Measurements from ENCODE around the gene SPEM2. TPM values are rescaled to one million over a fixed set of nuclear protein-coding genes. Genes with fewer than 3 reads are reported as not detected.
A peak's percentile ranks its signal among the peaks of the same experiment; 100 is the strongest.

The SPEM2 gene
- total and polyA plus RNA-seq, 2 of the 8 experiments (the other 6 are each of a cell fraction or from before 2014, with no cell fraction given): 0.03 TPM; not detected in 1

DNA sequence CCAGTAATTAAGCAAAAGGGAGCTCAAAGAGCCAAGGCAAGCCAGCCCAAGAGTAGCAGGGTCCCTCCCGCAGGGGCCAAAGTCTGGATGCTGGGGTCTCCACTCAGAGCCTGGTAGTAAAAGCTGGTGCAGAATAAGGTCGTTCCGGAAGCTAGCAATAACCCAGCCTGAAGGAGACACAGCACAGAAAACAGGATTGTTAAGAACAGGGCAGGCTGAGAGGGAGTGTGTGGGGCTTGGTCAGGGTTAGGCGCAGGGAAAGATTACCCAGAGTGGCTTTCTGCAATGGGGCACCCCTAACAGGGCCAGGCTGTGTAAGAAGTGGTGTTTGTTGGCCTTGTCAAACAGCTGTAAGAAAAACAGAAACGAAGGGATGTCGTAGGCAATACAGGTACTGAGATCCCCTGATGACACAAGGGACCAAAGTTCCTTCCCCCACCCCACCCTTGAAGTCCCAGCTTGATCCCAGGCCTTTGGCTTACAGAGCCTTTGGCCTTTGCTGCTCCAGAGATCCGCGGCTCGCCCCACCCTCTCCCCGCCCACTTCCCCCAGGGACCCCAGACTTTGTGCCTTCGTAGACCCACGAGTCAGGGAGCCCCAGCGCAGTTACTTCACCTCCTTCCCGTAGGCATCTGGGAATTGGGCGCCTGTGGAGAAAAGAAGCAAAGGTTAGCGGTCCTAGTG, 22.2 kb upstream of the SPEM2 start:
- H2BK5ac ChIP-seq (ENCODE audit: low read depth, low read length): peak overlapping the region; percentile 76
- H2BK20ac ChIP-seq (ENCODE audit: low read length): no peak overlapping the region
- DNase-seq (ENCODE audit: low read depth in 1 of 2, low spot score in 2 of 2) (peak in 1 of 2 experiments; percentile 76), FAIRE-seq (peak; percentile 73)
- no peaks in the 10 kb centered on the region for H3K36me3 ChIP-seq (ENCODE audit: control insufficient read depth in 2 of 4, insufficient read depth in 4 of 4, low read length in 3 of 4)
- POLR2A ChIA-PET (ENCODE audit: partially characterized antibody): interaction anchor here (0.6 to 8.2 kb wide), 16 partner anchors 8 to 204 kb away, joined by 3 to 66 read pairs (median 6); partner anchors contain the start of genes FGF11, PHF23, PLSCR3 and POLR2A
- no peak overlapping the region for H4K91ac ChIP-seq (replicated peaks; ENCODE audit: insufficient read length, low read length)
- no peak overlapping the region for H2AFZ ChIP-seq (ENCODE audit: low read length)
- peak overlapping the region; percentile 60 for H4K5ac ChIP-seq (ENCODE audit: insufficient read length, low read depth, low read length)
- peak overlapping the region; percentile 67 to 94 (median 74) for H3K4me3 ChIP-seq (ENCODE audit: extremely low read depth in 1 of 4, insufficient read depth in 2 of 4, low read depth in 3 of 4, low read length in 4 of 4)
- peaks cover 13% of the 10 kb centered on the region; the same call in 1 of the 2 replicates for H3K23me2 ChIP-seq (ENCODE audit: low read depth, low read length)
- peak overlapping the region; percentile 32; the same call in 1 of the 2 replicates for H3K18ac ChIP-seq (ENCODE audit: extremely low read depth, low read length)
- H2BK12ac ChIP-seq (ENCODE audit: low read depth, low read length): no peak overlapping the region
- H3K9me3 ChIP-seq (ENCODE audit: insufficient read depth in 2 of 2, low read depth in 1 of 2, low read length in 1 of 2): no peaks in the 10 kb centered on the region
- H3K9ac ChIP-seq (replicated peaks in 1 of 4; ENCODE audit: extremely low read depth in 1 of 4, low read depth in 3 of 4, low read length in 3 of 4): peak overlapping the region in 2 of 4 experiments; percentile 25 to 61; a peak in 3 of 7 replicates
- H3K4ac ChIP-seq (replicated peaks; ENCODE audit: insufficient read length, low read depth, low read length): peak overlapping the region; percentile 5
- H3K27me3 ChIP-seq (replicated peaks in 1 of 4; ENCODE audit: control insufficient read depth in 3 of 4, extremely low read depth in 1 of 4, insufficient read depth in 3 of 4, low read length in 3 of 4): no peaks in the 10 kb centered on the region; a peak in 1 of 7 replicates
- H3K27ac ChIP-seq (ENCODE audit: low read depth, low read length): no peak overlapping the region
- H4K8ac ChIP-seq (ENCODE audit: extremely low read depth, insufficient read depth, low read length): no peak overlapping the region
- H2BK15ac ChIP-seq (ENCODE audit: low read length): no peak overlapping the region
- peaks cover 0 to 13% (median 9%) of the 10 kb centered on the region in 4 experiments; a peak in 5 of 7 replicates for H3K4me1 ChIP-seq (replicated peaks in 1 of 4; ENCODE audit: control insufficient read depth in 3 of 4, insufficient read depth in 4 of 4, low read length in 3 of 4)
- H3K56ac ChIP-seq (replicated peaks; ENCODE audit: insufficient read length, low read depth, low read length): no peak overlapping the region
- TF ChIP-seq SAP30 (IDR thresholded peaks at IDR 0.05; ENCODE audit: insufficient read depth, insufficient replicate concordance, low read length) (no peak), KDM4A (IDR thresholded peaks at IDR 0.05; ENCODE audit: low read depth, low read length, severe bottlenecking) (peak; percentile 2), KDM1A (IDR thresholded peaks at IDR 0.05; ENCODE audit: borderline replicate concordance, low read length) (no peak)
- TF ChIP-seq, protein P1, sequence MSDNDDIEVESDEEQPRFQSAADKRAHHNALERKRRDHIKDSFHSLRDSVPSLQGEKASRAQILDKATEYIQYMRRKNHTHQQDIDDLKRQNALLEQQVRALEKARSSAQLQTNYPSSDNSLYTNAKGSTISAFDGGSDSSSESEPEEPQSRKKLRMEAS (IDR thresholded peaks at IDR 0.05): 0 out of 2 replicates have a peak, but pooled peaks have one; percentile 1
- peaks cover 0 to 8% of the 10 kb centered on the region in 2 experiments; a peak in 1 of 4 replicates for H3K79me2 ChIP-seq (ENCODE audit: control insufficient read depth in 1 of 2, insufficient read depth in 2 of 2, low read length in 2 of 2)
- H2AK5ac ChIP-seq (ENCODE audit: low read depth, low read length): peak overlapping the region; percentile 75; the same call in 1 of the 2 replicates
- H3K79me1 ChIP-seq (ENCODE audit: low read depth, low read length): peaks cover 5% of the 10 kb centered on the region
- H3K23ac ChIP-seq (ENCODE audit: insufficient read length): no peak overlapping the region
- peaks cover 0 to 6% of the 10 kb centered on the region in 2 experiments for H4K20me1 ChIP-seq (replicated peaks in 1 of 2; ENCODE audit: control insufficient read depth in 1 of 2, insufficient read depth in 2 of 2, low read length in 2 of 2)
- WGBS, 2 experiments (ENCODE audit: extremely low coverage in 1 of 2, insufficient coverage in 1 of 2, insufficient read length in 1 of 2, insufficient replicate concordance in 2 of 2, low coverage in 1 of 2, low lambda C conversion rate in 2 of 2, missing lambda C conversion rate in 1 of 2): 25% methylated on average over 15 of the region's 16 CpGs; no CpG with 5 or more reads in 1 of the 2 experiments
- H3K4me2 ChIP-seq (ENCODE audit: insufficient read depth in 1 of 2, low read depth in 2 of 2, low read length in 2 of 2): peak overlapping the region; percentile 84 to 90
- H2BK120ac ChIP-seq (replicated peaks; ENCODE audit: low read depth, low read length): no peak overlapping the region
- peak overlapping the region; percentile 21 for H3K14ac ChIP-seq (ENCODE audit: insufficient read length)
- CTCF ChIA-PET (ENCODE audit: partially characterized antibody): interaction anchor here (0.8 to 3.5 kb wide), 11 partner anchors 8 to 158 kb away, joined by 3 to 26 read pairs (median 5); partner anchors contain the start of genes TMEM102 and TMEM95

Data from H1 (cell line).